Endothelial cell of umbilical vein (primary cell): ENCODE results near the gene TEF. TPM values are rescaled to one million over a fixed set of nuclear protein-coding genes. Genes with fewer than 3 reads are reported as not detected.

Source experiments
- BruUV-seq: library from RNA; stranded (reverse); fragments of 400-500 nt; replicated peaks from 2 replicates; lab custom pipeline; 2021; lab: Mats Ljungman, UMichigan
- CTCF ChIA-PET: fragments of 300-600, 350-600 bp; sonication (Branson Sonifier 250); formaldehyde crosslinking; loops from one replicate; lab custom pipeline; 2021; ENCODE audit warnings: antibody characterized with exemption, inconsistent platforms; lab: Charles Lee
- POLR2A ChIA-PET: fragments of 300-600, 350-600 bp; sonication (Branson Sonifier 250); formaldehyde crosslinking; loops from one replicate; lab custom pipeline; 2021; ENCODE audit warnings: antibody characterized with exemption, inconsistent platforms; lab: Charles Lee
- DNase-seq: peaks from one replicate; pipeline ENCODE4 v3.0.0-alpha.2; 2011; ENCODE audit warnings: low read depth, low spot score
- FAIRE-seq: peaks from 2 replicates; lab custom pipeline; 2011; peaks lifted over from hg19 to GRCh38; lab: Jason Lieb, UNC
- H2AFZ ChIP-seq: 2 replicates; pipeline ENCODE4 v1.6.0; 2012; ENCODE audit warnings: low read depth, low read length, control low read depth, inconsistent platforms
- H3K27ac ChIP-seq: 2 replicates; pipeline ENCODE4 v1.5.1; 2011; ENCODE audit warnings: low read depth, mild to moderate bottlenecking, control low read depth, low read length, moderate library complexity; ENCODE audit not compliant: insufficient read depth
- H3K27me3 ChIP-seq, 2 experiments: 2 replicates each; pipeline versions ENCODE4 v1.6.0 to v1.6.1; 2011; ENCODE audit warnings: low read length in 2 of 2, mixed read lengths in 1 of 2; ENCODE audit not compliant: control insufficient read depth in 2 of 2, insufficient read depth in 2 of 2
- H3K36me3 ChIP-seq, 2 experiments: 2 replicates in 1 of 2; 3 replicates in 1 of 2; pipeline ENCODE4 v1.5.1; 2011; ENCODE audit warnings: low read length in 2 of 2, mild to moderate bottlenecking in 1 of 2, moderate library complexity in 1 of 2; ENCODE audit not compliant: control insufficient read depth in 2 of 2, insufficient read depth in 2 of 2; ENCODE audit errors: extremely low read depth in 1 of 2
- H3K4me1 ChIP-seq: 3 replicates; pipeline ENCODE4 v1.5.1; 2011; ENCODE audit warnings: mild to moderate bottlenecking, low read length; ENCODE audit not compliant: control insufficient read depth, insufficient read depth; ENCODE audit errors: extremely low read depth
- H3K4me2 ChIP-seq: 2 replicates; pipeline ENCODE4 v1.6.1; 2011; ENCODE audit warnings: low read length, control low read depth, mixed read lengths; ENCODE audit not compliant: insufficient read depth
- H3K4me3 ChIP-seq, 3 experiments: fragments of 200-600 bp in 1 of 3; sonication (generic), shearing (Covaris generic) in 1 of 3; replicated peaks in 1 of 3; 2 replicates each; pipeline ENCODE4 v1.5.1; 2011 to 2016; ENCODE audit warnings: control low read depth in 3 of 3, low read length in 3 of 3, mild to moderate bottlenecking in 2 of 3, inconsistent platforms in 1 of 3, low read depth in 1 of 3, moderate library complexity in 1 of 3; ENCODE audit not compliant: insufficient read depth in 1 of 3
- H3K79me2 ChIP-seq: 2 replicates; pipeline ENCODE4 v1.6.0; 2012; ENCODE audit warnings: low read length, inconsistent platforms; ENCODE audit not compliant: control insufficient read depth, insufficient read depth
- H3K9ac ChIP-seq: replicated peaks from 2 replicates; pipeline ENCODE3; 2011; ENCODE audit warnings: low read length, control low read depth; ENCODE audit not compliant: insufficient read depth; ENCODE audit errors: extremely low read depth
- H3K9me1 ChIP-seq: replicated peaks from 3 replicates; pipeline ENCODE4 v1.6.0; 2011; ENCODE audit warnings: mild to moderate bottlenecking, low read length; ENCODE audit not compliant: control insufficient read depth, insufficient read depth; ENCODE audit errors: extremely low read depth
- H3K9me3 ChIP-seq: replicated peaks from 2 replicates; pipeline ENCODE4 v1.5.1; 2012; ENCODE audit warnings: low read length, inconsistent platforms; ENCODE audit not compliant: control insufficient read depth, insufficient read depth
- H4K20me1 ChIP-seq: replicated peaks from 2 replicates; pipeline ENCODE3; 2011; ENCODE audit warnings: mild to moderate bottlenecking, low read length; ENCODE audit not compliant: control insufficient read depth, insufficient read depth; ENCODE audit errors: extremely low read depth
- EZH2 ChIP-seq: IDR thresholded peaks from 2 replicates; pipeline ENCODE4 v1.6.1; 2012; ENCODE audit warnings: borderline replicate concordance, low read depth, mild to moderate bottlenecking, moderate library complexity, low read length, inconsistent platforms; ENCODE audit not compliant: severe bottlenecking
- FOS ChIP-seq: IDR thresholded peaks from 2 replicates; pipeline ENCODE4 v1.6.1; 2011; ENCODE audit warnings: mild to moderate bottlenecking, low read length, moderate library complexity, borderline replicate concordance; ENCODE audit not compliant: insufficient read depth
- GATA2 ChIP-seq: IDR thresholded peaks from 2 replicates; pipeline ENCODE4 v1.7.0; 2011; ENCODE audit warnings: low read depth, mild to moderate bottlenecking, moderate library complexity, mixed read lengths, low read length; ENCODE audit not compliant: insufficient read length, insufficient read depth
- JUN ChIP-seq: IDR thresholded peaks from 2 replicates; pipeline ENCODE4 v1.6.1; 2011; ENCODE audit warnings: borderline replicate concordance, low read depth; ENCODE audit not compliant: insufficient read length, insufficient read depth
- MYC ChIP-seq: IDR thresholded peaks from one replicate; pipeline ENCODE4 v1.6.1; 2011; ENCODE audit warnings: mild to moderate bottlenecking, low read depth, low read length
- POLR2A ChIP-seq: IDR thresholded peaks from 2 replicates; pipeline ENCODE4 v1.6.1; 2012; ENCODE audit warnings: low read depth, mild to moderate bottlenecking, control low read depth, low read length
- POLR2AphosphoS5 ChIP-seq: IDR thresholded peaks from 2 replicates; pipeline ENCODE4 v1.6.1; 2012; ENCODE audit warnings: low read depth, mild to moderate bottlenecking, control low read depth, low read length, moderate library complexity; ENCODE audit not compliant: insufficient read depth
- dilution Hi-C: fragments of 300-500 bp; cut with MboI; formaldehyde crosslinking; loops from one replicate; pipeline ENCODE4 v1.15.0; 2019; ENCODE audit warnings: low sequenced_read_pairs; ENCODE audit not compliant: extremely low pct_ligation_motif_present
- intact Hi-C: fragments of 100-400 bp; cut with micrococcal nuclease; formaldehyde crosslinking; loops from one replicate; pipeline ENCODE4 v1.10.0; 2022
- polyA plus RNA-seq, 4 experiments: library from polyadenylated mRNA; depleted of rRNA in 3 of 4; stranded (reverse) in 3 of 4; unstranded in 1 of 4; fragments of >200 nt; gene quantifications; 2 replicates each; pipeline versions ENCODE4 v1.2.1 to v1.2.3, GENCODE V29; 2011 to 2012; ENCODE audit warnings: missing spikeins in 1 of 4
- total RNA-seq: library from RNA; stranded (reverse); gene quantifications from 2 replicates; pipeline ENCODE4 v1.2.3, GENCODE V29; 2021
- TF ChIP-seq, protein P1 (sequence below), 2 donors: IDR thresholded peaks; 1 replicate in 1 of 2; 2 replicates in 1 of 2; pipeline ENCODE4 v1.5.1; 2011; ENCODE audit warnings: low read length in 2 of 2, mild to moderate bottlenecking in 2 of 2, moderate library complexity in 2 of 2, control low read depth in 1 of 2, inconsistent platforms in 1 of 2, low read depth in 1 of 2; ENCODE audit not compliant: insufficient read depth in 1 of 2; ENCODE audit errors: extremely low read depth in 1 of 2
- TF ChIP-seq, protein P2 (sequence below): IDR thresholded peaks from 2 replicates; pipeline ENCODE4 v1.6.1; 2011; ENCODE audit not compliant: insufficient read depth, insufficient read length

The TEF gene
- total and polyA plus RNA-seq, 2 donors (not counting 3 experiments of a cell fraction or from before 2014, with no cell fraction given): 2.2 to 4.0 TPM

DNA sequence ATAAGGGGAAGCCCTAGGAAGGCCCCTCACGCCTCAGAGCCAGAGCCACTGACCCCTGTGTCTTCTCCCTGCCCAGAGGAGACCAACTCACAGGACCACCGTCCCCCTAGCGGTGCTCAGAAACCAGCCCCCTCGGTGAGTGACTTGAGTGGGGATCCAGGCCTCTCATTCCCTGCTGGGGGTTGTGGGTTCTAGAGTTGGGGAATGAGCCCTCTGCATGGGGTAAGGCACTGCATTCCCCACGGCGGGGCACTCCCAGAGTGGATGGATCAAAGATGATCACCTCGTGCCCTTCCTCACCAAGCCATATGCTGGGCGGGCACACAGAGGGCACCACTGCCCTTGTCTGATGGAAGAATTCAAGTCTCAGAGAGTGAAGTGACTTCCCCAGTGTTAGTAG is 40.7 kb upstream of the TEF start:
- dilution Hi-C loops (no loop called here), intact Hi-C loops (no loop called here)

More for the DNA sequence above, 40.7 kb upstream of the TEF start:
- Histone ChIP-seq H3K27me3 (no peaks in the 10 kb centered on the region), H3K36me3 (peaks cover 6 to 52% of the 10 kb centered on the region in 2 experiments), H3K4me3 (no peak overlapping the region), H3K9me3 (no peaks in the 10 kb centered on the region), H3K79me2 (no peaks in the 10 kb centered on the region), H3K4me2 (no peak overlapping the region), H3K27ac (no peak overlapping the region), H2AFZ (no peak overlapping the region), H3K9me1 (no peaks in the 10 kb centered on the region), H3K9ac (no peak overlapping the region), H4K20me1 (no peaks in the 10 kb centered on the region), H3K4me1 (peaks cover 13% of the 10 kb centered on the region)
- DNase-seq (no peak), FAIRE-seq (no peak)
- no TSS peak for BruUV-seq
- ChIA-PET POLR2A (no interaction called here), CTCF (no interaction called here)
- TF ChIP-seq MYC (no peak), POLR2A (no peak), FOS (no peak), GATA2 (no peak), POLR2AphosphoS5 (no peak), EZH2 (no peak), JUN (no peak)
- TF ChIP-seq, protein P1, sequence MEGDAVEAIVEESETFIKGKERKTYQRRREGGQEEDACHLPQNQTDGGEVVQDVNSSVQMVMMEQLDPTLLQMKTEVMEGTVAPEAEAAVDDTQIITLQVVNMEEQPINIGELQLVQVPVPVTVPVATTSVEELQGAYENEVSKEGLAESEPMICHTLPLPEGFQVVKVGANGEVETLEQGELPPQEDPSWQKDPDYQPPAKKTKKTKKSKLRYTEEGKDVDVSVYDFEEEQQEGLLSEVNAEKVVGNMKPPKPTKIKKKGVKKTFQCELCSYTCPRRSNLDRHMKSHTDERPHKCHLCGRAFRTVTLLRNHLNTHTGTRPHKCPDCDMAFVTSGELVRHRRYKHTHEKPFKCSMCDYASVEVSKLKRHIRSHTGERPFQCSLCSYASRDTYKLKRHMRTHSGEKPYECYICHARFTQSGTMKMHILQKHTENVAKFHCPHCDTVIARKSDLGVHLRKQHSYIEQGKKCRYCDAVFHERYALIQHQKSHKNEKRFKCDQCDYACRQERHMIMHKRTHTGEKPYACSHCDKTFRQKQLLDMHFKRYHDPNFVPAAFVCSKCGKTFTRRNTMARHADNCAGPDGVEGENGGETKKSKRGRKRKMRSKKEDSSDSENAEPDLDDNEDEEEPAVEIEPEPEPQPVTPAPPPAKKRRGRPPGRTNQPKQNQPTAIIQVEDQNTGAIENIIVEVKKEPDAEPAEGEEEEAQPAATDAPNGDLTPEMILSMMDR (IDR thresholded peaks at IDR 0.05; ENCODE audit: extremely low read depth in 1 of 2, insufficient read depth in 1 of 2, low read depth in 1 of 2, low read length in 2 of 2): no peak
- TF ChIP-seq, protein P2, sequence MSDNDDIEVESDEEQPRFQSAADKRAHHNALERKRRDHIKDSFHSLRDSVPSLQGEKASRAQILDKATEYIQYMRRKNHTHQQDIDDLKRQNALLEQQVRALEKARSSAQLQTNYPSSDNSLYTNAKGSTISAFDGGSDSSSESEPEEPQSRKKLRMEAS: no peak
